Measurements from ENCODE around the gene GRPEL2.

DNA sequence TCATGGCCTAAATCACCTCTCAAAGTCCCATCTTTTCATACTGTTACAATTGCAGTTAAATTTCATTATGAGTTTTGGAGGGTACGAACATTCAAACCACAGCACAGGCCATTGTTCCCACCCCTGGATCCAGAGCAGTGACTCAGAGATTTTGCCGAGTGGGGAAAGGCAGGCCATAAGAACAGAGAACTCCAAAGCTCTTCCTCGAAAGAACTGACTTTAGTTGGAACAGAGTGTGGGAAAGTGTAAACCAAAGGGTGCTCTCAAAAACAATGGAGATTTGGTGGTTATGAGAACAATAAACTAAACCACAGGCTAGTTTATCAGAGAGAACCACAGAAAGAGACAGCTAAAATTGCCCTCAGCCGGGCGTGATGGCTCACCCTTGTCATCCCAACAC, 19.4 kb upstream of the GRPEL2 start:
- TF ChIP-seq CTCF (IDR thresholded peaks at IDR 0.05; ENCODE audit: poor library complexity) (no peak), EZH2 (IDR thresholded peaks at IDR 0.05; ENCODE audit: borderline replicate concordance) (no peak), EZH2phosphoT487 (IDR thresholded peaks at IDR 0.05; ENCODE audit: low read depth, severe bottlenecking, unreplicated experiment) (no peak)

Data from hepatocyte (in vitro differentiated cells).